ENCODE results near the gene POU2F1.
A peak's percentile ranks its signal among the peaks of the same experiment; 100 is the strongest.

The POU2F1 gene

GRCh38 chr1:167454894-167455785 lies 234.5 kb downstream of the POU2F1 start:
- peak overlapping the region; percentile 94 for H3K4me3 ChIP-seq (ENCODE audit: low read length)
- H3K36me3 ChIP-seq (ENCODE audit: control insufficient read depth, insufficient read depth, low read length): no peaks in the 10 kb centered on the region
- H3K27ac ChIP-seq (ENCODE audit: low read depth, low read length): peak overlapping the region; percentile 70
- no peaks in the 10 kb centered on the region for H3K27me3 ChIP-seq (ENCODE audit: control insufficient read depth, insufficient read depth, low read length)
- peak overlapping the region; percentile 80 for H3K9ac ChIP-seq (ENCODE audit: low read length)
- peaks cover 5% of the 10 kb centered on the region for H3K4me1 ChIP-seq (ENCODE audit: control insufficient read depth, insufficient read depth, low read length)

GRCh38 chr1:167455786-167456446 lies 235.2 kb downstream of the POU2F1 start:
- H3K9ac ChIP-seq (ENCODE audit: low read length): peak overlapping the region; percentile 56
- H3K4me3 ChIP-seq (ENCODE audit: low read length): peak overlapping the region; percentile 94
- peaks cover 5% of the 10 kb centered on the region for H3K4me1 ChIP-seq (ENCODE audit: control insufficient read depth, insufficient read depth, low read length)
- H3K36me3 ChIP-seq (ENCODE audit: control insufficient read depth, insufficient read depth, low read length): no peaks in the 10 kb centered on the region
- peak overlapping the region; percentile 70 for H3K27ac ChIP-seq (ENCODE audit: low read depth, low read length)
- no peaks in the 10 kb centered on the region for H3K27me3 ChIP-seq (ENCODE audit: control insufficient read depth, insufficient read depth, low read length)

DNA sequence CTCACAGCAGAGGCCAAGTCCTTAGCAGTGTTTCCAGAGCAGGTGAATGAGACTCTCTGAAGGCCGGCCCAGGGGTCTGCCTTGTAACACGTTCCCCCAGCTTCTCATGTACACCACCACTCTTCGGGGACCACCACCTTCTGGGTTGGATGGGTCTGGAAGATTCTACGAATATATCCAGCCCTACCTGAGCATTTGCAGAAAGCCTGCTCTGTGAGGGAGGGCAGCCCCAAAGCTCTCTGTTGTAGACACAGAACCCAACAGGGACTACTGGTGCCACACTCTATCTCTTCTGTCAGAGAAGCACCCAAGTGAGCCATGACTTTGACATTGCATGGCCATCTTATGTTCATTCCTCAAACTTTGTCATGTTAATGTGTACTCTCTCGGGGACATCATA lies 235.8 kb downstream of the POU2F1 start:
- peaks cover 5% of the 10 kb centered on the region for H3K4me1 ChIP-seq (ENCODE audit: control insufficient read depth, insufficient read depth, low read length)
- no peak overlapping the region for H3K27ac ChIP-seq (ENCODE audit: low read depth, low read length)
- H3K9ac ChIP-seq (ENCODE audit: low read length): no peak overlapping the region
- no peaks in the 10 kb centered on the region for H3K36me3 ChIP-seq (ENCODE audit: control insufficient read depth, insufficient read depth, low read length)
- H3K4me3 ChIP-seq (ENCODE audit: low read length): no peak overlapping the region
- H3K27me3 ChIP-seq (ENCODE audit: control insufficient read depth, insufficient read depth, low read length): no peaks in the 10 kb centered on the region

DNA sequence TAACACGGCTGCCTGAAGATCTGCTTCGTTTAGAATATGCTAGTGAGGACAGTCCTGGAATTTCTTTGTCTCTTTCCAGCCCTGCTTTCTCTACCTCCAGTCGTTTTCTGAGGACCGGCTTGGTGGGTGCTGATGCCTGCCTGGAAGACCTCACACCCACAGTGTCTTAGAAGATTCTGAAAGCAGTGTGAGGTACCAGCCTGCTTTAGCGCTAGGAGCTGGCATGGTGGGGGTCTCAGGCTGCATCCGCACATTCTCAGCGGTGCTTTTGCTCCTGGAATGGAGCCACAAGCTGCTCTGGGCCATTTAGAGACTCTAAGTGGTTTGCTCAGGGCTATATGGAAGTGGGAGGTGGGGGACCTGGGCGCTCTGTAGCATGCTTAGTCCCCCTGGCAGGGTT lies 236.2 kb downstream of the POU2F1 start:
- Histone ChIP-seq H3K4me1 (ENCODE audit: control insufficient read depth, insufficient read depth, low read length) (peaks cover 5% of the 10 kb centered on the region), H3K4me3 (ENCODE audit: low read length) (no peak overlapping the region), H3K36me3 (ENCODE audit: control insufficient read depth, insufficient read depth, low read length) (no peaks in the 10 kb centered on the region), H3K9ac (ENCODE audit: low read length) (no peak overlapping the region), H3K27me3 (ENCODE audit: control insufficient read depth, insufficient read depth, low read length) (no peaks in the 10 kb centered on the region), H3K27ac (ENCODE audit: low read depth, low read length) (no peak overlapping the region)

- H3K27me3 ChIP-seq (ENCODE audit: control insufficient read depth, insufficient read depth, low read length): no peaks in the 10 kb centered on the region
- no peak overlapping the region for H3K4me3 ChIP-seq (ENCODE audit: low read length)
- peaks cover 5% of the 10 kb centered on the region for H3K4me1 ChIP-seq (ENCODE audit: control insufficient read depth, insufficient read depth, low read length)
- H3K27ac ChIP-seq (ENCODE audit: low read depth, low read length): no peak overlapping the region
- no peak overlapping the region for H3K9ac ChIP-seq (ENCODE audit: low read length)
- no peaks in the 10 kb centered on the region for H3K36me3 ChIP-seq (ENCODE audit: control insufficient read depth, insufficient read depth, low read length)
These were observed 237.4 kb downstream of the POU2F1 start for GRCh38 chr1:167457936-167458584.

DNA sequence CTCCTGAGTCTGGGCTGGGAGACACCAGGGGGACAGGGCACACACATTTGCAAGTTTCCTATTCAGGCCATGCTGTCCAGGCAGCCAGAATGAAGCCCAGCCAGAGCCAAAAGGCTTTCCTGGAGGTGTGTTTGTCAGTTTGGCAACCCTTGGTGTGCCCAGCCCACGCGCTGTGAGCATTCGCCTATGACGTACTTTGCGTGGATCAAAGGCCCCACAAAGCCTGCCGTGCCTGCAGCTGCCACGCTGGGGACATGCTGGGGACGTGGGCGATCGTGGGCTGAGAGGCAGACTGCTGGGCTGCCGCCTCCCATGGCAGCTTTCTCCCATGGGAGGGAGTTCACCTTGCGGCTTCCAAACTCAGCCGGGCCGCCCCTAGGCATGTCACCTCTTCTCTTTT lies 240.2 kb downstream of the POU2F1 start:
- Histone ChIP-seq H3K36me3 (ENCODE audit: control insufficient read depth, insufficient read depth, low read length) (no peaks in the 10 kb centered on the region), H3K9ac (ENCODE audit: low read length) (no peak overlapping the region), H3K27ac (ENCODE audit: low read depth, low read length) (no peak overlapping the region), H3K27me3 (ENCODE audit: control insufficient read depth, insufficient read depth, low read length) (no peaks in the 10 kb centered on the region), H3K4me3 (ENCODE audit: low read length) (no peak overlapping the region), H3K4me1 (ENCODE audit: control insufficient read depth, insufficient read depth, low read length) (no peaks in the 10 kb centered on the region)

GRCh38 chr1:167462341-167462740 lies 241.7 kb downstream of the POU2F1 start:
- no peak overlapping the region for H3K9ac ChIP-seq (ENCODE audit: low read length)
- H3K4me1 ChIP-seq (ENCODE audit: control insufficient read depth, insufficient read depth, low read length): no peaks in the 10 kb centered on the region
- H3K36me3 ChIP-seq (ENCODE audit: control insufficient read depth, insufficient read depth, low read length): no peaks in the 10 kb centered on the region
- no peak overlapping the region for H3K27ac ChIP-seq (ENCODE audit: low read depth, low read length)
- H3K27me3 ChIP-seq (ENCODE audit: control insufficient read depth, insufficient read depth, low read length): no peaks in the 10 kb centered on the region
- H3K4me3 ChIP-seq (ENCODE audit: low read length): no peak overlapping the region

GRCh38 chr1:167463080-167463479 lies 242.4 kb downstream of the POU2F1 start:
- Histone ChIP-seq H3K27ac (ENCODE audit: low read depth, low read length) (no peak overlapping the region), H3K36me3 (ENCODE audit: control insufficient read depth, insufficient read depth, low read length) (no peaks in the 10 kb centered on the region), H3K4me1 (ENCODE audit: control insufficient read depth, insufficient read depth, low read length) (no peaks in the 10 kb centered on the region), H3K27me3 (ENCODE audit: control insufficient read depth, insufficient read depth, low read length) (no peaks in the 10 kb centered on the region), H3K4me3 (ENCODE audit: low read length) (no peak overlapping the region), H3K9ac (ENCODE audit: low read length) (no peak overlapping the region)

DNA sequence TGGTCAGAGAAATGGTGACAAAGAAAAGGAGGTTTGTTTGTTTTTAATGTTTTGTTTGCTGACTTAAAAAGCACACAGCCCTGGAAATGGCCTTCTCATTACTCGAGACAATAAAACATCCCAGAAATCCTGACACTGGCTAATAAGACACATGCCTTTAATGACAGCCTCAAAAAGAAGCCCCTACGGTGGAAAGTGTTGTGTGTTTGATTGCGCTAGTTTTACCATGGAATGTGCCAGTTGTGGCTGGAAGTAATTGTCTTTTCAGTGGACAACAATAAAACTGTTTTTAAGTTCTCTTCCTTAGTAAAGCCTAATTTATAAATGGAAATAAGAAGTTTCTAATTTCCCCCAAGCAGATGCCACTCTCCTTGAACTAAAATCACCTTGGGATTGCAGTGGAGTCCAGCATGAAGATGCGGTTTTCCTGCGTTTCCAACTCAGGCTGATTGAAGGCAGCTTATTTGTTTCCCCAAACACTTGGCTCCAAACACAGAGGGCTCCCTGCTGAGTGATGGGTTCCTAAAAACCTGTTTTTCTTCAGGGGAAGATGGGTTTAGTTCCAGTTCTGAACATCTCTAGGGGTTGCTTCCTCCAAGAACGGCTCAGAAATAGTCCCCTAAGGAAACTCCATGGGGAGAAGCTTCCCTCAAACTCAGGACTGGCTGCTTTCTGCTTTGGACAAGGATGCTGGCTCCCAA lies 243.3 kb downstream of the POU2F1 start:
- Histone ChIP-seq H3K27me3 (ENCODE audit: control insufficient read depth, insufficient read depth, low read length) (no peaks in the 10 kb centered on the region), H3K36me3 (ENCODE audit: control insufficient read depth, insufficient read depth, low read length) (no peaks in the 10 kb centered on the region), H3K4me1 (ENCODE audit: control insufficient read depth, insufficient read depth, low read length) (no peaks in the 10 kb centered on the region), H3K4me3 (ENCODE audit: low read length) (no peak overlapping the region), H3K27ac (ENCODE audit: low read depth, low read length) (no peak overlapping the region), H3K9ac (ENCODE audit: low read length) (no peak overlapping the region)

DNA sequence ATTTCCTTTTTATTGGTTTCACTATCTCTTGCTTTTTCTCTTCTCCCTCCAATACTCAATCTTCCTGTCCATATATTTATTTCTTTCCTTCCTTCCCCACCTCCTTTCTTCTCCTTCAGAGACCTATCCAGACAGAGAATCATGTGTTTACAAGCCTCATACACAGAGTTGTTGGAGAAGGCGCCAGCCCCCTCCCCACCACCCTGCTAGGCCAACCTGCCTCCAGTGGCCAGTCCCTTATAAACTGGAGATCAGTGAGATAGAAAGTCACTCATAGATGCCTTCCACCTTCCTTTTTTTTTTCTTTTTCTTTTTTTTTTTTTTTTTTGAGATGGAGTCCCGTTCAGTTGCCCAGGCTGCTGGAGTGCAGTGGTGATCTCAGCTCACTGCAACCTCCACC lies 244.3 kb downstream of the POU2F1 start:
- Histone ChIP-seq H3K27ac (ENCODE audit: low read depth, low read length) (no peak overlapping the region), H3K9ac (ENCODE audit: low read length) (no peak overlapping the region), H3K27me3 (ENCODE audit: control insufficient read depth, insufficient read depth, low read length) (no peaks in the 10 kb centered on the region), H3K36me3 (ENCODE audit: control insufficient read depth, insufficient read depth, low read length) (no peaks in the 10 kb centered on the region), H3K4me1 (ENCODE audit: control insufficient read depth, insufficient read depth, low read length) (no peaks in the 10 kb centered on the region), H3K4me3 (ENCODE audit: low read length) (no peak overlapping the region)

- Histone ChIP-seq H3K36me3 (ENCODE audit: control insufficient read depth, insufficient read depth, low read length) (no peaks in the 10 kb centered on the region), H3K9ac (ENCODE audit: low read length) (no peak overlapping the region), H3K4me1 (ENCODE audit: control insufficient read depth, insufficient read depth, low read length) (no peaks in the 10 kb centered on the region), H3K4me3 (ENCODE audit: low read length) (no peak overlapping the region), H3K27me3 (ENCODE audit: control insufficient read depth, insufficient read depth, low read length) (no peaks in the 10 kb centered on the region), H3K27ac (ENCODE audit: low read depth, low read length) (no peak overlapping the region)
These were observed 245.1 kb downstream of the POU2F1 start for GRCh38 chr1:167465743-167466142.

DNA sequence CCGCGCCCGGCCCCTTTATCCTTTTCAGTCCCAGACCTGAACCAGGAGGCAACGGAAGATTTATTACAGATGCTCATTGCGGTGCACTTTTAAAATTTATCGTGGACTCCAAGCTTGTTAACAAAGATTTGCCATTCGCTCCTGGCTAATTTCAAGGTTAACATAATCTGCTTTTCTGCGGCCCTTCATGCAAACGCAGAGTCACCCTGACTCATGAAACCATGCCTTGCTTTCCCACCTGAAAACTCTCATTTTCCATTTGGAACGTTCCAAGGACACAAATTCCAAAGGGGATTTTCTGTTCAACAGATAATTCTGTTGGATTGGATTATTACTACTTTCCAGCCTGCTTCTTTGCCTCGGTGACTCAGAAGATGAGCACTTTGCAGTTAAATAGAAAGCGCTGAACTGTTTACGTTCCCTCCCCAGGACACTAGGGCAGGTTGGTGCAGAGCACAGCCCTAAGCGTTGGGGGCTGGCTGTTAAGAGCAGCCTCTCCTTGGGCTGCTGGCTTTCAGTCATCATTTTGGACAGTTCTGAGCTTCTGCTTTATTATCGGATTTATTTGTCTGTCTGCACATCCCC lies 246.5 kb downstream of the POU2F1 start:
- Histone ChIP-seq H3K27me3 (ENCODE audit: control insufficient read depth, insufficient read depth, low read length) (no peaks in the 10 kb centered on the region), H3K27ac (ENCODE audit: low read depth, low read length) (no peak overlapping the region), H3K9ac (ENCODE audit: low read length) (no peak overlapping the region), H3K4me1 (ENCODE audit: control insufficient read depth, insufficient read depth, low read length) (no peaks in the 10 kb centered on the region), H3K4me3 (ENCODE audit: low read length) (no peak overlapping the region), H3K36me3 (ENCODE audit: control insufficient read depth, insufficient read depth, low read length) (no peaks in the 10 kb centered on the region)

All from rectal smooth muscle tissue (tissue), 1 donor.